ENCODE measurements around the gene NSUN6. TPM values are rescaled to one million over a fixed set of nuclear protein-coding genes. Genes with fewer than 3 reads are reported as not detected.
A peak's percentile ranks its signal among the peaks of the same experiment; 100 is the strongest.

The NSUN6 gene
- total RNA-seq, 1 donor from 2014 or later: 6.6 TPM

- DNase-seq (ENCODE audit: low read depth): no peak
- Histone ChIP-seq H3K4me3 (ENCODE audit: low read depth, low read length) (peak overlapping the region; percentile 84), H3K27me3 (ENCODE audit: control insufficient read depth, insufficient read depth, low read length) (no peaks in the 10 kb centered on the region), H3K36me3 (ENCODE audit: control insufficient read depth, insufficient read depth, low read length) (no peaks in the 10 kb centered on the region)
- no peak for TF ChIP-seq CTCF (IDR thresholded peaks at IDR 0.05; ENCODE audit: insufficient read depth, low read length, poor library complexity, severe bottlenecking)
These were observed 7.1 kb upstream of the NSUN6 start for GRCh38 chr10:18658271-18659124.

- no peak for TF ChIP-seq CTCF (IDR thresholded peaks at IDR 0.05; ENCODE audit: insufficient read depth, low read length, poor library complexity, severe bottlenecking)
These were observed 5.3 kb upstream of the NSUN6 start for GRCh38 chr10:18656724-18657123.

GRCh38 chr10:18653112-18653511 lies 1.7 kb upstream of the NSUN6 start:
- no peak for TF ChIP-seq CTCF (IDR thresholded peaks at IDR 0.05; ENCODE audit: insufficient read depth, low read length, poor library complexity, severe bottlenecking)
- H3K36me3 ChIP-seq (ENCODE audit: control insufficient read depth, insufficient read depth, low read length): no peaks in the 10 kb centered on the region
- no peaks in the 10 kb centered on the region for H3K27me3 ChIP-seq (ENCODE audit: control insufficient read depth, insufficient read depth, low read length)
- no peak overlapping the region for H3K4me3 ChIP-seq (ENCODE audit: low read depth, low read length)
- DNase-seq (ENCODE audit: low read depth): no peak

More at GRCh38 chr10:18656724-18657123, 5.3 kb upstream of the NSUN6 start:
- H3K27me3 ChIP-seq (ENCODE audit: control insufficient read depth, insufficient read depth, low read length): no peaks in the 10 kb centered on the region
- no peaks in the 10 kb centered on the region for H3K36me3 ChIP-seq (ENCODE audit: control insufficient read depth, insufficient read depth, low read length)
- DNase-seq (ENCODE audit: low read depth): no peak
- H3K4me3 ChIP-seq (ENCODE audit: low read depth, low read length): no peak overlapping the region

GRCh38 chr10:18650404-18650997 lies 886 bp downstream of the NSUN6 start:
- DNase-seq (ENCODE audit: low read depth): no peak
- Histone ChIP-seq H3K27me3 (ENCODE audit: control insufficient read depth, insufficient read depth, low read length) (no peaks in the 10 kb centered on the region), H3K36me3 (ENCODE audit: control insufficient read depth, insufficient read depth, low read length) (no peaks in the 10 kb centered on the region), H3K4me3 (ENCODE audit: low read depth, low read length) (peak overlapping the region; percentile 93)
- TF ChIP-seq CTCF (IDR thresholded peaks at IDR 0.05; ENCODE audit: insufficient read depth, low read length, poor library complexity, severe bottlenecking): no peak

GRCh38 chr10:18649364-18649959 lies 1.9 kb downstream of the NSUN6 start:
- DNase-seq (ENCODE audit: low read depth): no peak
- Histone ChIP-seq H3K36me3 (ENCODE audit: control insufficient read depth, insufficient read depth, low read length) (no peaks in the 10 kb centered on the region), H3K4me3 (ENCODE audit: low read depth, low read length) (no peak overlapping the region), H3K27me3 (ENCODE audit: control insufficient read depth, insufficient read depth, low read length) (no peaks in the 10 kb centered on the region)
- no peak for TF ChIP-seq CTCF (IDR thresholded peaks at IDR 0.05; ENCODE audit: insufficient read depth, low read length, poor library complexity, severe bottlenecking)

All from kidney epithelial cell (primary cell).